H1 (cell line): Measurements from ENCODE around the gene RNF130.

ENCODE experiments used
- ATF3 ChIP-seq: IDR thresholded peaks from 2 replicates; pipeline ENCODE4 v1.6.1; 2011; ENCODE audit warnings: low read depth, mild to moderate bottlenecking, low read length; ENCODE audit not compliant: insufficient read depth
- BACH1 ChIP-seq: IDR thresholded peaks from 2 replicates; pipeline ENCODE4 v1.6.1; 2012; ENCODE audit warnings: low read length, improper control_type of control experiment
- BRCA1 ChIP-seq: IDR thresholded peaks from 2 replicates; pipeline ENCODE4 v1.6.1; 2012; ENCODE audit warnings: low read depth, low read length, improper control_type of control experiment
- CTCF ChIP-seq, 3 experiments: IDR thresholded peaks; 1 replicate in 2 of 3; 2 replicates in 1 of 3; pipeline versions ENCODE4 v1.5.1 to v1.6.1; 2011; ENCODE audit warnings: low read length in 3 of 3, mild to moderate bottlenecking in 3 of 3, inconsistent platforms in 2 of 3, low read depth in 1 of 3, moderate library complexity in 1 of 3; ENCODE audit not compliant: insufficient read depth in 1 of 3; ENCODE audit errors: control extremely low read depth in 1 of 3
- EGR1 ChIP-seq: IDR thresholded peaks from 2 replicates; pipeline ENCODE4 v1.6.1; 2011; ENCODE audit warnings: low read depth, low read length, borderline replicate concordance
- EZH2 ChIP-seq: fragments of 200-600 bp; sonication (generic); IDR thresholded peaks from 2 replicates; pipeline ENCODE4 v1.7.1; 2012; ENCODE audit warnings: low read depth, mild to moderate bottlenecking, moderate library complexity, low read length, inconsistent platforms; ENCODE audit not compliant: severe bottlenecking
- HDAC2 ChIP-seq, 2 experiments: fragments of 300-600 bp in 1 of 2; sonication (generic) in 1 of 2; IDR thresholded peaks; 2 replicates each; pipeline ENCODE4 v1.6.1; 2011 to 2012; ENCODE audit warnings: low read depth in 2 of 2, low read length in 2 of 2, mild to moderate bottlenecking in 2 of 2, moderate library complexity in 2 of 2, borderline replicate concordance in 1 of 2, inconsistent platforms in 1 of 2
- JUN ChIP-seq: IDR thresholded peaks from 2 replicates; pipeline ENCODE4 v1.6.1; 2011; ENCODE audit warnings: low read depth, mild to moderate bottlenecking, improper control_type of control experiment, low read length
- MAFK ChIP-seq: IDR thresholded peaks from 2 replicates; pipeline ENCODE4 v1.6.1; 2012; ENCODE audit warnings: low read depth, mild to moderate bottlenecking, improper control_type of control experiment, low read length
- POLR2A ChIP-seq, 2 experiments: IDR thresholded peaks; 1 replicate in 1 of 2; 2 replicates in 1 of 2; pipeline ENCODE4 v1.6.1; 2011; ENCODE audit warnings: low read depth in 2 of 2, low read length in 2 of 2, mild to moderate bottlenecking in 2 of 2; ENCODE audit errors: control extremely low read depth in 1 of 2
- POLR2AphosphoS5 ChIP-seq: IDR thresholded peaks from 2 replicates; pipeline ENCODE4 v1.6.1; 2011; ENCODE audit warnings: low read depth, low read length
- TEAD4 ChIP-seq: IDR thresholded peaks from 2 replicates; pipeline ENCODE4 v1.6.1; 2012; ENCODE audit warnings: low read depth, low read length, inconsistent platforms, mixed read lengths

- TF ChIP-seq ATF3 (no peak), BACH1 (no peak), CTCF (IDR thresholded peaks at IDR 0.05; ENCODE audit: control extremely low read depth in 1 of 3, insufficient read depth in 1 of 3, low read depth in 1 of 3, low read length in 3 of 3) (no peak), MAFK (no peak), BRCA1 (no peak), JUN (no peak), EZH2 (no peak), POLR2A (IDR thresholded peaks at IDR 0.05; ENCODE audit: control extremely low read depth in 1 of 2, low read depth in 2 of 2, low read length in 2 of 2) (no peak), TEAD4 (no peak), POLR2AphosphoS5 (no peak), HDAC2 (IDR thresholded peaks at IDR 0.05; ENCODE audit: borderline replicate concordance in 1 of 2, low read depth in 2 of 2, low read length in 2 of 2) (no peak), EGR1 (no peak)
Measured at GRCh38 chr5:180013678-180014077, 57.9 kb downstream of the RNF130 start.
